Calu3 (cell line): Measurements from ENCODE around the gene THAP7. TPM values are rescaled to one million over a fixed set of nuclear protein-coding genes. Genes with fewer than 3 reads are reported as not detected.

ENCODE experiments used
- BruUV-seq: library from RNA; stranded (reverse); fragments of 400-500 nt; replicated peaks from 2 replicates; lab custom pipeline; 2021; lab: Mats Ljungman, UMichigan
- CTCF ChIA-PET: fragments of 300-600 bp; sonication (Branson Sonifier 250); formaldehyde crosslinking; loops from one replicate; lab custom pipeline; 2022; ENCODE audit warnings: antibody characterized with exemption; lab: Charles Lee
- DNase-seq: peaks from one replicate; pipeline ENCODE4 v3.0.0; 2022
- H3K27ac Mint-ChIP-seq: one replicate; pipeline ENCODE4 v1.8.0; 2022; ENCODE audit warnings: mixed read lengths; ENCODE audit not compliant: unreplicated experiment
- H3K27me3 Mint-ChIP-seq: one replicate; pipeline ENCODE4 v1.8.0; 2022; ENCODE audit warnings: mixed read lengths; ENCODE audit not compliant: unreplicated experiment
- H3K36me3 Mint-ChIP-seq: one replicate; pipeline ENCODE4 v1.8.0; 2022; ENCODE audit warnings: mild to moderate bottlenecking, moderate library complexity, mixed read lengths; ENCODE audit not compliant: insufficient read depth, unreplicated experiment
- H3K4me1 Mint-ChIP-seq: one replicate; pipeline ENCODE4 v1.8.0; 2022; ENCODE audit warnings: mild to moderate bottlenecking, low read depth, mixed read lengths; ENCODE audit not compliant: unreplicated experiment
- H3K4me3 Mint-ChIP-seq: one replicate; pipeline ENCODE4 v1.8.0; 2022; ENCODE audit warnings: mild to moderate bottlenecking, low read depth, moderate library complexity, mixed read lengths; ENCODE audit not compliant: unreplicated experiment
- H3K9me3 Mint-ChIP-seq: one replicate; pipeline ENCODE4 v1.8.0; 2022; ENCODE audit warnings: low read depth, mixed read lengths; ENCODE audit not compliant: unreplicated experiment
- intact Hi-C: fragments of 100-400 bp; cut with micrococcal nuclease; formaldehyde crosslinking; loops from one replicate; pipeline ENCODE4 v1.10.0; 2022; ENCODE audit not compliant: unreplicated experiment
- total RNA-seq: library from RNA; stranded (reverse); gene quantifications from 2 replicates; pipeline ENCODE4 v1.2.3, GENCODE V29; 2022
- TF ChIP-seq, protein P1 (sequence below): fragments of 200-600 bp; IDR thresholded peaks from one replicate; pipeline ENCODE4 v1.8.0; 2022; ENCODE audit warnings: antibody characterized with exemption; ENCODE audit not compliant: unreplicated experiment

The THAP7 gene
- total RNA-seq, 1 experiment from 2014 or later = 24.5 TPM

DNA sequence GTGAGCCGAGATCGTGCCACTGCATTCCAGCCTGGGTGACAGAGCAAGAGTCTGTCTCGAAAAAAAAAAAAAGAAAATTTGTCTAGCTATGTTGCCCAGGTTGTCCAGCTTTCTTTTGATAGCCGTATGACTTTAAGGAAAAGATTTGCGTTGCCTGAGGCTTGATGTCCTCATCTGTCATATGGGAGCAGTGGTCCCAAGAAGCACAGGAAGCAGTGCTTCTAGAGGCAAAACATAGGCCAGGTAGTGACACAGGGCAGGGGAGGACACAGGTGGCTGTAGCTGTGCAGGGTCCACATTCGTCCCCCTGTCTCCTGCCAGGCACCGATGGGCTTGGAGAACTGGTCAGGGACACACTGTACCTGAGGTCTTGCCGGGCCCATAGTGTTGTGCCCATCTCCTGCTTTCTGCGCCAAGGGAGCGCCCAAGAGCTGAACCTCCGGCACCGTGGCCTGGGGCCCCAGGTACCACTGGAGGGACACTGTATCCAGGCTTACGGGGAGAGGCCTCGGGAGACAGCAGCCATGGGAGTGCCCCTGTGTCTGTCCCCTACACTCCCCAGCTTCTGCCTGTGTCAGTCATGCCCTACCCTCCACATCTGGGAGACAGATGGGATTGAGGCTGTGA is 45.2 kb upstream of the THAP7 start:
- Mint-ChIP-seq H3K36me3 (peaks cover 9% of the 10 kb centered on the region), H3K4me1 (peaks cover 33% of the 10 kb centered on the region), H3K9me3 (no peaks in the 10 kb centered on the region), H3K27ac (no peak overlapping the region), H3K27me3 (peaks cover 13% of the 10 kb centered on the region), H3K4me3 (no peak overlapping the region)
- DNase-seq = no peak
- intact Hi-C loops = no loop called here
- TF ChIP-seq, protein P1, sequence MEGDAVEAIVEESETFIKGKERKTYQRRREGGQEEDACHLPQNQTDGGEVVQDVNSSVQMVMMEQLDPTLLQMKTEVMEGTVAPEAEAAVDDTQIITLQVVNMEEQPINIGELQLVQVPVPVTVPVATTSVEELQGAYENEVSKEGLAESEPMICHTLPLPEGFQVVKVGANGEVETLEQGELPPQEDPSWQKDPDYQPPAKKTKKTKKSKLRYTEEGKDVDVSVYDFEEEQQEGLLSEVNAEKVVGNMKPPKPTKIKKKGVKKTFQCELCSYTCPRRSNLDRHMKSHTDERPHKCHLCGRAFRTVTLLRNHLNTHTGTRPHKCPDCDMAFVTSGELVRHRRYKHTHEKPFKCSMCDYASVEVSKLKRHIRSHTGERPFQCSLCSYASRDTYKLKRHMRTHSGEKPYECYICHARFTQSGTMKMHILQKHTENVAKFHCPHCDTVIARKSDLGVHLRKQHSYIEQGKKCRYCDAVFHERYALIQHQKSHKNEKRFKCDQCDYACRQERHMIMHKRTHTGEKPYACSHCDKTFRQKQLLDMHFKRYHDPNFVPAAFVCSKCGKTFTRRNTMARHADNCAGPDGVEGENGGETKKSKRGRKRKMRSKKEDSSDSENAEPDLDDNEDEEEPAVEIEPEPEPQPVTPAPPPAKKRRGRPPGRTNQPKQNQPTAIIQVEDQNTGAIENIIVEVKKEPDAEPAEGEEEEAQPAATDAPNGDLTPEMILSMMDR = no peak
- no TSS peak for BruUV-seq
- CTCF ChIA-PET = no interaction called here

DNA sequence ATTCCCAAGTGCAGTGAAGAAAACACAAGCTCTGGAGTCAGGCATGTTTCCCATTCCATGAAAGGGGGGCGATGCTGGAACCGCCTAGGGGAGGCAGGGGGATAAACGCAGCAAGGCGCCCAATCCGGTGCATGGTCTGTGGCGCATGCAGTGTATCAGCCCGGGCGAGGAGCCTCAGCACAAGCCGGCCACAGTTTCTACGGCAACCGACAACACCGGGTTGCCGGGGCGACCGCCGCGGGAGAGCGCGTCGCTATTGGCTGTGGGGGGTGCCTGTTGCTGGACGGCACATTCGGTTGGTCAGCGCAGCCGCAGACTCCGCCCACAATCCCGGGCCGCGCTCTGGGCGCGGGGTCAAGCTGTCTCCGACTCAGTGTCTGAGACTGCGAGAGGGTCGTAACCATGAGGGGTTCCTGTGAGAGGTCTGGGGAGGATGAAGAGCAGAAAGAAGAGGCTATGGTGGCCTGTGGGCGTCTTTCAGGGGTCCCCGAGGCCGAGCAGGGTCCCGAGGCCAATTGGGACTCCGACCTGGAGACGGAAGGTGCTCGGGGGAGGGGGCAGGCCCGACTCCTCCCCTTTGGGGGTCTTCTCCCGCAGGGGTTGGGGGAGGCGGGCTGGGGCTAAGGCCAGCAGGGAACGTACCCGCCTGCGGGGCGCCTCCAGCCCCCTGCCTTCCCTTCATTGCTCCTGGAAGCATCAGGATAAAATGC is 43.8 kb upstream of the THAP7 start, which contains the start of gene LRRC74B:
TSS of gene LRRC74B (plus strand) at position 362 of the 710 bp plus-strand sequence. CDS start at position 403, 41 bp downstream.
- CTCF ChIA-PET = interaction anchor here (0.6 kb wide), 1 partner anchor 160 kb away, joined by 5 read pairs; no protein-coding TSS in a partner anchor
- no TSS peak for BruUV-seq
- peak; percentile 92 for DNase-seq
- Mint-ChIP-seq H3K27me3 (no peaks in the 10 kb centered on the region), H3K4me1 (peaks cover 33% of the 10 kb centered on the region), H3K9me3 (no peaks in the 10 kb centered on the region), H3K27ac (peak within 1 kb of the TSS; percentile 61), H3K4me3 (peak within 1 kb of the TSS; percentile 73), H3K36me3 (peaks cover 9% of the 10 kb centered on the region)
- TF ChIP-seq, protein P1 = no peak
- intact Hi-C loops = no loop called here

DNA sequence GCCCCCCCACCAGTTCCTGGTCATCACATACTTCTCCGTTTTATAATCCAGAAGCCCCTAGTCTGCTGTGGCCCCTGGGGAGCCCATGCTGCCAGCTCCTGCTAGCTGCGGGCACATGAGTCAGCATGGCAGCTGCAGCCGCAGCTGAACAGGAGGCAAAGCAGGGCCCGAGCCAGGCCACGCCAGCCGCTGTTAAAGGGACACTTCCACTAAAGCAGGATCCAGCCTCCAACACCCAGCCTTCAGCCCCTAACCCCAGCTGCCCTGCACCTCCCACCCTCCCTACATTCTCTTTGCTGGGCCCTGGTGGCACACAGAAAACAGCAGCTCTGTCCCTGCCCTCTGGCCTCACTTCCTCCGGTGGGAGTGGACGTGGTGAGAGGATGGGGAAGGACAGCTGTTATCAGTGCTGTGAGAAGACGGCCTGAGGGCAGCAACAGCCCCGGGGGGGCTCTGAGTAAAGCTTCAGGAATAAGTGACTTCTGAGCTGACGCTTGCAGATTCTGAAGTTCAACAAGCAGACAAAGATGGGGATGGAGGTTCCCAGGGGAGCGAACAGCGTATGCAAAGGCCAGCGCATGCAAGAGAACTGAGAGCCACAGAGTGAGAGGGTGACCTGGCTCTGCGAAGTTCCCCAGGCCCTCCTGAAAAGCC is 43.1 kb upstream of the THAP7 start:
- no peaks in the 10 kb centered on the region for H3K27me3 Mint-ChIP-seq
- H3K4me3 Mint-ChIP-seq = peak overlapping the region; percentile 73
- peak; percentile 39 for DNase-seq
- no peaks in the 10 kb centered on the region for H3K9me3 Mint-ChIP-seq
- TF ChIP-seq, protein P1 = no peak
- no TSS peak for BruUV-seq
- H3K36me3 Mint-ChIP-seq = peaks cover 9% of the 10 kb centered on the region
- peaks cover 33% of the 10 kb centered on the region for H3K4me1 Mint-ChIP-seq
- intact Hi-C loops = no loop called here
- H3K27ac Mint-ChIP-seq = peak overlapping the region; percentile 61
- CTCF ChIA-PET = interaction anchor here (0.6 to 0.8 kb wide), 3 partner anchors 43 to 159 kb away, joined by 4 to 6 read pairs (median 5); partner anchors contain the start of gene THAP7

DNA sequence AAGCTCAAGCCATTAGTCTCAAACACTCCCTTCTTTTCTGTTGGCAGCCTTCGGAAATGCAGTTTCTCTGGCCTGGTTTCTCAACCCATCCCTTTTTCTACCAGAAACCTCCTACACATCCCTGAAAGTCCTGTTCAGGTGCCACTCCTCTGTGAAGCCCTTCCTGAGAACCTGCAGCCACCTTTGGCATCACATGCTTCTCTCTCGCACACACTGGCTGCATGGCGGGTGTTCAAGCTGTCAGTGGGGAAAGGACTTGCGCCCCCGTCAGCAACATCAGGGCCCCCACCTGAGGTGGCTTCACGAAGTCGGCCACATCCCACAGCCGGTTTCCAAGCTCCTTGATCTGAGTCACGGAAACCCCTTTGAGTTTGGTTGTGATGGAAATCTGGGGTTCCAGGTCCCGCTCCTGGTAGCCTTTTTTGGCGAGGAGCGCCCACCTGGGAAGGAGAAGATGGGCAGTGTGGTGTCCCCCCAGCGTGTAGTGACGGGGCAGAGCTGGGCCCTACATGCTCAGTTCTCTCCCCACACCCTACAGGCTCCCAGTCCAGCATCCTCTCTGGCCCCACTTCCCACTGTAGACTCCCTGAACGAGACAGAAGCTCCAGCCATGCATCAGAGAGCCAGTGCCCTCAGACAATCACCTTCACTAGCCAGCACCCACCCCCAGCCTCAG is 42.1 kb upstream of the THAP7 start:
- no peaks in the 10 kb centered on the region for H3K27me3 Mint-ChIP-seq
- TF ChIP-seq, protein P1 = no peak
- CTCF ChIA-PET = no interaction called here
- intact Hi-C loops = no loop called here
- no TSS peak for BruUV-seq
- peaks cover 9% of the 10 kb centered on the region for H3K36me3 Mint-ChIP-seq
- no peak for DNase-seq
- H3K27ac Mint-ChIP-seq = peak overlapping the region; percentile 5
- H3K9me3 Mint-ChIP-seq = no peaks in the 10 kb centered on the region
- peaks cover 33% of the 10 kb centered on the region for H3K4me1 Mint-ChIP-seq
- no peak overlapping the region for H3K4me3 Mint-ChIP-seq
